ENCODE measurements around the gene EDC3. TPM values are rescaled to one million over a fixed set of nuclear protein-coding genes. Genes with fewer than 3 reads are reported as not detected.
A peak's percentile ranks its signal among the peaks of the same experiment; 100 is the strongest.

Gene EDC3
- total and polyA plus RNA-seq, 9 of the 15 experiments (the other 6 are each of a cell fraction or from before 2014, with no cell fraction given) = 11.7 to 63.9 (median 32.8) TPM

- TF ChIP-seq MECOM (CRISPR knock-in tag; IDR thresholded peaks at IDR 0.05) (no peak), HDGF (IDR thresholded peaks at IDR 0.05) (no peak), ETV5 (CRISPR knock-in tag; IDR thresholded peaks at IDR 0.05; ENCODE audit: low read depth) (peak; percentile 92), BMI1 (IDR thresholded peaks at IDR 0.05; ENCODE audit: low read length) (no peak; the same call in 1 of the 2 replicates), ZNF57 (CRISPR knock-in tag; IDR thresholded peaks at IDR 0.05) (no peak), FOXP1 (CRISPR knock-in tag; IDR thresholded peaks at IDR 0.05) (peak; percentile 89), GABPA (tag; conservative IDR thresholded peaks at IDR 0.05; ENCODE audit: low read depth) (peak; percentile 97), NR2F6 (CRISPR knock-in tag; IDR thresholded peaks at IDR 0.05) (no peak), ZEB2 (IDR thresholded peaks at IDR 0.05) (peak; percentile 79), ZBTB49 (CRISPR knock-in tag; IDR thresholded peaks at IDR 0.05; ENCODE audit: borderline replicate concordance) (peak; percentile 68; the same call in 1 of the 2 replicates), PKNOX1 (IDR thresholded peaks at IDR 0.05) (no peak), HINFP (tag; conservative IDR thresholded peaks at IDR 0.05; ENCODE audit: low read depth) (no peak), ZFX (CRISPR knock-in tag; IDR thresholded peaks at IDR 0.05) (peak; percentile 100), ZBTB7A (IDR thresholded peaks at IDR 0.05; ENCODE audit: borderline replicate concordance, control insufficient read depth, low read depth, low read length) (peak; percentile 74), PBX2 (CRISPR knock-in tag; IDR thresholded peaks at IDR 0.05; ENCODE audit: low read depth) (no peak), PBX2 (tag; conservative IDR thresholded peaks at IDR 0.05; ENCODE audit: low read depth) (no peak), POLR2B (IDR thresholded peaks at IDR 0.05; ENCODE audit: low read depth, partially characterized antibody) (no peak), ZBTB33 (CRISPR knock-in tag; IDR thresholded peaks at IDR 0.05) (peak; percentile 34; the same call in 1 of the 2 replicates)
Observed at GRCh38 chr15:74615508-74616365, 80.1 kb downstream of the EDC3 start, which contains the start of gene CLK3 (continued).

All from K562 (cell line).